Ascending aorta (tissue), 2 donors: ENCODE data around the gene DNLZ. TPM values are rescaled to one million over a fixed set of nuclear protein-coding genes. Genes with fewer than 3 reads are reported as not detected.

Experiments used
- DNase-seq, 2 donors: peaks; one replicate each; pipeline ENCODE4 v3.0.0-alpha.2; 2019; ENCODE audit warnings: low spot score in 2 of 2
- H3K27ac ChIP-seq, 2 donors: fragments of 200-600 bp; sonication (generic); one replicate each; pipeline ENCODE4 v1.5.1; 2016 to 2017; ENCODE audit warnings: mild to moderate bottlenecking in 1 of 2
- H3K27me3 ChIP-seq: fragments of 200-600 bp; sonication (generic); one replicate; pipeline ENCODE4 v1.5.1; 2017
- H3K36me3 ChIP-seq, 2 donors: fragments of 200-600 bp; sonication (generic); one replicate each; pipeline ENCODE4 v1.5.1; 2016
- H3K4me1 ChIP-seq, 2 donors: fragments of 200-600 bp; sonication (generic); one replicate each; pipeline ENCODE4 v1.5.1; 2016 to 2017; ENCODE audit warnings: mild to moderate bottlenecking in 1 of 2
- H3K4me3 ChIP-seq, 2 donors: fragments of 200-600 bp; sonication (generic); one replicate each; pipeline ENCODE4 v1.5.1; 2016 to 2017; ENCODE audit warnings: mild to moderate bottlenecking in 1 of 2
- H3K9me3 ChIP-seq, 2 donors: fragments of 200-600 bp; sonication (generic); one replicate each; pipeline ENCODE4 v1.5.1; 2016
- intact Hi-C: fragments of 100-400 bp; cut with DNase I; formaldehyde crosslinking; loops from one replicate; pipeline ENCODE4 v1.15.1; 2023
- total RNA-seq: library from RNA; depleted of rRNA; stranded (reverse); fragments of >200 nt; gene quantifications from one replicate; pipeline ENCODE4 v1.1.0, GENCODE V29; 2016
- TF ChIP-seq, protein P1 (sequence below), 3 experiments: fragments of 200-600 bp in 2 of 3; fragments of 450-650 bp in 1 of 3; sonication (generic) in 2 of 3; IDR thresholded peaks; one replicate each; pipeline ENCODE4 v1.5.1; 2016 to 2019; ENCODE audit warnings: antibody characterized with exemption in 3 of 3, mild to moderate bottlenecking in 1 of 3, moderate library complexity in 1 of 3

Gene DNLZ
- total RNA-seq, 1 donor from 2014 or later: 191 TPM

DNA sequence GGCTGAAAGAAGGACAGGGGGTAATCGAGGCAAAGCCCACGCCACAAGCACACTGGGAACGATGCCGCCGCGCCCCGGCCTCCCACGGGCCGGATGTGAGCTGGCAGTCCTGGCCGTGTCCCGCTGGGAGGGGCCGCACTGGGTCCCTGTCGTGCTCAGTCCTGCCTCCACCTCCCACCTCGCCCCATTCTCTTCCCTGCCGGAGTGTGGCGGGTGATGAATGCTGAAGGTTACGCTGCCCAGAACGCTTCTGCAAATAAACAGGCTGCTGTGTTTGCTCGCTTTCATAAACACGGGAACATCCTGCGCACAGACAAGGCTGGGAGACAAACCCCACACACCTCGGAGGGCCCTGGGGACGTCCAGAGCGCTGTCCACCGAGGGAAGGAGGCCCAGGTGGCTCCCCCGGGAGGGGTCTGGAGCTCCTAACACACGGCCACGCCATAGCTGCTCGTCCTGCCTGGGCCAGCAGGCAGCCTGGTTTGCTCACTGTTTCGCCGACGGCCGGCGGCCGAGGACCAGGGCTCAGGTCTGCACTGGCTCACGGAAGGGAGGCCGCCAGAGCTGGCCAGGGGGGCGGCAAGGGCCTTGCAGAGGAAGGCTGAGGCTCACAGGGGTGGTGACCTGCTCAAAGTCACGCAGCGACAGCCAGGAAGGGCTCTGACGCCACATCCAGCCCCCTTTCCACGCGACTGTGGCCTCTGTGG, 2.3 kb downstream of the DNLZ start:
- Histone ChIP-seq H3K27ac (no peak overlapping the region), H3K9me3 (no peaks in the 10 kb centered on the region), H3K27me3 (no peaks in the 10 kb centered on the region), H3K36me3 (peaks cover 12 to 24% of the 10 kb centered on the region in 2 donors), H3K4me3 (no peak overlapping the region), H3K4me1 (peaks cover 5 to 8% of the 10 kb centered on the region in 2 donors)
- DNase-seq: no peak
- TF ChIP-seq, protein P1, sequence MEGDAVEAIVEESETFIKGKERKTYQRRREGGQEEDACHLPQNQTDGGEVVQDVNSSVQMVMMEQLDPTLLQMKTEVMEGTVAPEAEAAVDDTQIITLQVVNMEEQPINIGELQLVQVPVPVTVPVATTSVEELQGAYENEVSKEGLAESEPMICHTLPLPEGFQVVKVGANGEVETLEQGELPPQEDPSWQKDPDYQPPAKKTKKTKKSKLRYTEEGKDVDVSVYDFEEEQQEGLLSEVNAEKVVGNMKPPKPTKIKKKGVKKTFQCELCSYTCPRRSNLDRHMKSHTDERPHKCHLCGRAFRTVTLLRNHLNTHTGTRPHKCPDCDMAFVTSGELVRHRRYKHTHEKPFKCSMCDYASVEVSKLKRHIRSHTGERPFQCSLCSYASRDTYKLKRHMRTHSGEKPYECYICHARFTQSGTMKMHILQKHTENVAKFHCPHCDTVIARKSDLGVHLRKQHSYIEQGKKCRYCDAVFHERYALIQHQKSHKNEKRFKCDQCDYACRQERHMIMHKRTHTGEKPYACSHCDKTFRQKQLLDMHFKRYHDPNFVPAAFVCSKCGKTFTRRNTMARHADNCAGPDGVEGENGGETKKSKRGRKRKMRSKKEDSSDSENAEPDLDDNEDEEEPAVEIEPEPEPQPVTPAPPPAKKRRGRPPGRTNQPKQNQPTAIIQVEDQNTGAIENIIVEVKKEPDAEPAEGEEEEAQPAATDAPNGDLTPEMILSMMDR (IDR thresholded peaks at IDR 0.05): no peak
- intact Hi-C loops: loop anchor here (5.0 kb wide), 2 partner anchors 49 to 186 kb away; partner anchors contain the start of gene NOTCH1

DNA sequence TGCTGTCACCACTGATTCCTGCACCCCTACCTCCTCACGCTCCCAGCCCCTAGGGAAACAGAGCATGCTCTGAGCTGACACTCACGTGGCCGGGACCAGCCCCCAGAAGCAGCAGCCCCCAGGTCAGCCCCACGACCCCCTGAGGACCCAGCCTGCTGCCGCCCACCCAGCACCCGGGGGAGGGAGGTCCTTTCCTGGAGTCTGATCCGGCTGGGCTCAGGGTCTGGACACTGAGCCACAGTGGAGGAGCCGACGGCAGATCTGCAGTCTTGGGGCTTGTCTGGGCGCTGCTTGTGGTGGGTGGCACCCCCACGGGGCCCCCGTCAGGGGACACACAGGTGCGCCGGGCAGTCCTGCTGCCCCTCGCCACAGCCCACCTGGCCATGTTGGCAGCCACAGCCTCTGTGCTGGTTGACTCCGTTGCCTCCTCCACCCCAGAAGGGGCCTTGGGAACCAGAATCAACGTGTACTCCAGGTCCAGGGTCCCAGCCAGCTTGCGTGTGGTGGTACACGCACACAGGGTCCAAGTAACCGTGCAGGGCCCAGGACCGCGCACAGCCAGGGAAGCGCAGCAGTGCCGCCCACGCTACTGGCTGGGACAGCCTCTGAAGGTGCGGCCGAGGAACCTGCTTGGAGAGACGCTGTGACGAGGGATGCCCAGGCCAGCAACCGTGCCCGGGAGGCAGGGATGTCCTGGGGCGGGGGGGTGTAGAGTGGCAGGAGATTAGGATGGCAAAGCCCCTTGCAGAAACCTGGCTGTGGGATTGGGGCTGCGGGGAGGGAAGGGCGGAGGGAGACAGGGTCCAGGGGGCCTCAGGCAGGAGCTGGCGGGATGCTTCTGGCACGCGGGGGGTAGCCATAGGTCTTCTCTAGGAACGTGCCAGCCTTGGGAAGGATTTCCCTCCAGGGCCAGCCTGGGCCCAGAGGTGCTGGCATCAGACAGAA, 3.5 kb downstream of the DNLZ start:
- H3K9me3 ChIP-seq: no peaks in the 10 kb centered on the region
- intact Hi-C loops: loop anchor here (5.0 kb wide), 2 partner anchors 48 to 187 kb away; partner anchors contain the start of gene NOTCH1
- H3K36me3 ChIP-seq: peaks cover 12 to 25% of the 10 kb centered on the region in 2 donors
- TF ChIP-seq, protein P1 (IDR thresholded peaks at IDR 0.05): no peak
- peaks cover 5 to 8% of the 10 kb centered on the region in 2 donors for H3K4me1 ChIP-seq
- no peak overlapping the region for H3K27ac ChIP-seq
- no peak for DNase-seq
- no peaks in the 10 kb centered on the region for H3K27me3 ChIP-seq
- no peak overlapping the region for H3K4me3 ChIP-seq

DNA sequence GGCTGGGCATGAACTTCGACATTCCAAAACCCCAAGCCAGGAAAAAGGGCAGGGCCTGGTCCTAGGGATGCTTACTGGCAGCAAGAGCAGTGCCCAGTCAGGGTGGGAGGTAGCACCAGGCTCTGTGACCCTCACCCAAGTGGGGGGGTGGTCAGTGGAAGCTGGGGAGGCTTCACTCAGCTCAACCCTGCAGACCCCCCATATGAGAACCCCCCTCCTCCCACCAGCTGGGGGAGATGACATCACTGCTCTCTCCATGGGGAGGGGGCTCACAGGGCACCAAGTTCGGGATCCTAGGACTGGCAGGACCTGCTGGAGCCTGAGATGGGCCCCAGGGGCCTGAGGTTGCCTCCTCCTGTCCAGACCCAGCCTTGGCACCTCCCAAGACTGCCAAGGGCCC, 4.7 kb downstream of the DNLZ start:
- Histone ChIP-seq H3K4me1 (peaks cover 2 to 8% of the 10 kb centered on the region in 2 donors), H3K4me3 (no peak overlapping the region), H3K36me3 (peaks cover 12 to 25% of the 10 kb centered on the region in 2 donors), H3K9me3 (no peaks in the 10 kb centered on the region), H3K27me3 (no peaks in the 10 kb centered on the region), H3K27ac (no peak overlapping the region)
- TF ChIP-seq, protein P1 (IDR thresholded peaks at IDR 0.05): no peak
- intact Hi-C loops: no loop called here
- no peak for DNase-seq

DNA sequence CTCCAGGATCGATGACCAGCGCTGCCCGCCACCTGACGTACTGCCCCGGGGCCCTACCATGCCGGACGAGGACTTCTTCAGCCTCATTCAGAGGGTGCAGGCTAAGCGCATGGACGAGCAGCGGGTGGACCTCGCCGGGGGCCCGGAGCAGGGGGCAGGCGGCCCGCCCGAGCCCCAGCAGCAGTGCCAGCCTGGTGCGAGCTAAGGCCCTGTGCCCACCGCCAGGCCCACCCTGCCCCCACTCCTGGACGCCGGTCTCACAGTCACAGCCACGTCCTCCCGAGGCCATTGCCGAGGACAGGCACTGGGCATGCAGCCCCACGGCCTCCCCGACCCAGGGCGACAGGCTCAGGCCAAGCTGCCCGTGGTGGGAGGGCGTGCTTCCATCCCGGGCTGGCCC, 5.5 kb downstream of the DNLZ start:
- DNase-seq: no peak
- intact Hi-C loops: no loop called here
- H3K27ac ChIP-seq: no peak overlapping the region
- H3K4me3 ChIP-seq: no peak overlapping the region
- no peaks in the 10 kb centered on the region for H3K9me3 ChIP-seq
- H3K36me3 ChIP-seq: peaks cover 12 to 25% of the 10 kb centered on the region in 2 donors
- peaks cover 0 to 6% of the 10 kb centered on the region in 2 donors for H3K4me1 ChIP-seq
- no peaks in the 10 kb centered on the region for H3K27me3 ChIP-seq
- TF ChIP-seq, protein P1 (IDR thresholded peaks at IDR 0.05): no peak

DNA sequence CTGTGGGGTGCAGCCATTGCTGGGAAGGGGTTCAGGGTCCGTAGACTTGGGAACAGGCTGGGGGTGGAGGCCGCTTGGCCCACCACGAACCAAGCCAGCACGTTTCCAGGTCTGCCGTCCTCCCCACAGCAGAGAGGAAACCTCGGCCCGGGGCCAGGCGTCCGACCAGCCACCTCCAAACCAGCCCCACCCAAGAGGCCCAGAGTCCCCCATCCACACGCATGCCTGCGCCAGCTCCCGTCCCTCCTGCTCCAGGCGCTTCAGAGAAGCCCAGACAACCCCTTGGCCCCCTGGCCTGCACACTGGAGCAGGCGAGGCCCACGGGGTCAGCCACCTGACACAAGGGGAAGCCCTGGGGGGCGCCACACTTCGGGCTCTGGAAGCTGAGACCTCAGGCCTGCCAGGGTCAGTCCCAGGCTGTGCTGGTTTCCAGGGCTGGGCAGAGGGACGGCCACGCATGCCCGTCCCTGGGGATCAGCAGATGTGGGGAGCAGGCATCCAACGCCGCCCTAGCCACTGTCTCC, 6.3 kb downstream of the DNLZ start:
- intact Hi-C loops: no loop called here
- Histone ChIP-seq H3K4me3 (no peak overlapping the region), H3K36me3 (peaks cover 12 to 25% of the 10 kb centered on the region in 2 donors), H3K27ac (no peak overlapping the region), H3K27me3 (no peaks in the 10 kb centered on the region), H3K4me1 (peaks cover 0 to 4% of the 10 kb centered on the region in 2 donors), H3K9me3 (no peaks in the 10 kb centered on the region)
- no peak for DNase-seq
- TF ChIP-seq, protein P1 (IDR thresholded peaks at IDR 0.05): no peak
